A549 (cell line): ENCODE measurements around the gene FAM90A1. TPM values are rescaled to one million over a fixed set of nuclear protein-coding genes. Genes with fewer than 3 reads are reported as not detected.
"Not testable (repeated sequence)": the region's sequence is repeated elsewhere in the genome, so short reads cannot be mapped to it uniquely, and the experiment has no call there.

Source experiments
- ATAC-seq, 2 experiments: fragments of 200-7000 bp in 1 of 2; fragments of >200 bp in 1 of 2; cut with Nextera tagmentation in 1 of 2; cut with Tn5 transposase in 1 of 2; 3 replicates each; pipeline versions ENCODE4 v1.8.0 to v1.9.1; 2018 to 2020; ENCODE audit warnings: mild to moderate bottlenecking in 1 of 2, moderate library complexity in 1 of 2
- CTCF ChIA-PET: fragments of 300-600 bp; sonication (Branson Sonifier 250); formaldehyde crosslinking; extraction: SDS; loops from one replicate; lab custom pipeline; 2021; ENCODE audit warnings: antibody characterized with exemption, inconsistent platforms; lab: Yijun Ruan, JAX
- POLR2A ChIA-PET: fragments of 350-600 bp; formaldehyde crosslinking; extraction: SDS; loops from one replicate; lab custom pipeline; 2021; ENCODE audit warnings: antibody characterized with exemption, inconsistent platforms; lab: Yijun Ruan, JAX
- DNase-seq, 2 experiments: peaks; one replicate each; pipeline versions ENCODE4 v3.0.0 to v3.0.0-alpha.2; 2011 to 2016; ENCODE audit warnings: low read depth in 1 of 2, low spot score in 1 of 2
- FAIRE-seq: peaks from 2 replicates; lab custom pipeline; 2011; peaks lifted over from hg19 to GRCh38; lab: Jason Lieb, UNC
- H3K27ac ChIP-seq, 2 experiments: fragments of >200 bp; sonication (Bioruptor Twin); formaldehyde crosslinking; 3 replicates each; pipeline ENCODE4 v1.5.1; 2016 to 2017
- H3K4me1 ChIP-seq: fragments of >200 bp; sonication (Bioruptor Twin); formaldehyde crosslinking; 3 replicates; pipeline ENCODE4 v1.6.1; 2016
- H3K4me2 ChIP-seq: fragments of >200 bp; sonication (Bioruptor Twin); formaldehyde crosslinking; 3 replicates; pipeline ENCODE4 v1.6.1; 2016
- H3K4me3 ChIP-seq: fragments of >200 bp; sonication (Bioruptor Twin); formaldehyde crosslinking; 3 replicates; pipeline ENCODE4 v1.5.1; 2016
- H3K9me3 ChIP-seq: fragments of >200 bp; sonication (Bioruptor Twin); formaldehyde crosslinking; 3 replicates; pipeline ENCODE4 v1.6.1; 2016
- KDM5A ChIP-seq: fragments of 200-600 bp; sonication (generic); IDR thresholded peaks from 2 replicates; pipeline ENCODE4 v1.6.1; 2016; ENCODE audit warnings: antibody characterized with exemption, mild to moderate bottlenecking
- MAZ ChIP-seq: fragments of 150-350 bp; IDR thresholded peaks from 2 replicates; pipeline ENCODE4 v1.6.1; 2014; ENCODE audit warnings: antibody characterized with exemption, low read depth, low read length, borderline replicate concordance
- PHF8 ChIP-seq: fragments of 200-600 bp; sonication (generic); IDR thresholded peaks from 2 replicates; pipeline ENCODE4 v1.6.1; 2016; ENCODE audit warnings: low read depth, mild to moderate bottlenecking, antibody characterized with exemption, moderate library complexity, borderline replicate concordance
- POLR2A ChIP-seq: IDR thresholded peaks from 2 replicates; pipeline ENCODE4 v1.6.1; 2012; ENCODE audit warnings: mild to moderate bottlenecking, low read length
- WGBS: methylation state at CpG from one replicate; pipeline ENCODE4 v1.1.6; 2017; ENCODE audit errors: missing lambda C conversion rate; 5-methylcytosine and 5-hydroxymethylcytosine counted together
- polyA plus RNA-seq, 4 experiments: library from polyadenylated mRNA; depleted of rRNA in 3 of 4; stranded (reverse); fragments of >200 nt; fragmentation: RNase III in 1 of 4; extraction: RNeasy Plus Mini Kit Qiagen cat#74134 plus additional on column Dnase treatment in 1 of 4; gene quantifications; 2 replicates in 3 of 4; 3 replicates in 1 of 4; pipeline ENCODE4 v1.2.3, GENCODE V29; 2011 to 2017

Gene FAM90A1
- polyA plus RNA-seq, 2 of the 4 experiments (the other 2 are of a cell fraction): 0.04 TPM; not detected in 1

DNA sequence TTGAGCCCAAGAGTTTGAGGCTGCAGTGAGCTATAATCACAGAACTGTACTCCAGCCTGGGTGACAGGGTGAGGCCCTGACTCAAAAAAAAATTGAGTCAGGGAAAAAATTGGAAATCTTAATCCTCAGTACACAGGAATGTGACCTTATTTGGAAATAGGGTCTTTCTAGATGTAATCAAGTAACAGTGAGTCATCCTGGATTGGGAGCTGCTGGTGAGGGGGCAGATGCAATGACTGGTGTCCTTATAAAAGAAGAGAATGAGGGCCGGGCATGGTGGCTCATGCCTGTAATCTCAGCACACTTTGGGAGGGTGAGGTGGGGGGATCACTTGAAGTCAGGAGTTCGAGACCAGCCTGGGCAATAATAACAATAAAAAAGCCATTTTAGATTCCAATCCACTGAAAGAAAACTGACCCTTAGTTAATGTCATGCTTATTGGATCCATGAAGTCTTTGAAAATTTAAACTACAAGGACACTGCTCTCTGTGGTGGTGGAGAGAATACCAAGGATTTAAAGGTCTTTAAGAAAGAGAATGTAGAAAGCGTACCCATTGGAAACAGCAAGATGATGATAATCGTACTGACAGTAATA lies 19.6 kb upstream of the FAM90A1 start:
- peak in 1 of 2 experiments; percentile 36 for DNase-seq
- WGBS: 54% methylated on average over 4 of the region's 4 CpGs

DNA sequence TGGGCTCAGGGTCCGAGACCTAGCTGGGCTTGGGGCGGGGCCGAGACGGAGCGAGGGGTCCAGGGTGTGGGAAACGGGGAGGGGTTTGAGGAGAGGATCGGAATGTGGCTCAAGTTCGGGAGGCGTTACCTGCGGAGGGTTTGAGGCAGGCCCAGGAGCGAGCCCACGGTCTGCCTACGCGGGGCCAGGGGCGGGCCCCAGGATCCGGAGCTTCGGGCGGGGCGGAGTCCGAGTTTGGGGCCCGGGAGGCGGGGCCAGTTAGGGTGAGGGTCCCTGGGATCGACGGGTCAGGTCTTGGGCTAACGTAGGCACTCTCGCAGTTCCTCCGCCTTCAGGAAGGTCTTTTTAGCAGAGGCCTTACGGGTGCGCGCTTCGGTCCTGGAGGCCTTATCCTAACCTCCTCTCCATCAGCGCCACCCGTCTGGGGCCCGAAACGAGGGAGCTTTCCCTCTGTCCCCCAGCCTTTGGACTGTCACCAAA lies 16.3 kb upstream of the FAM90A1 start:
- peak overlapping the region; percentile 59 for H3K4me3 ChIP-seq
- H3K4me1 ChIP-seq, H3K9me3 ChIP-seq, FAIRE-seq, CTCF ChIA-PET, DNase-seq: not testable (repeated sequence)
- H3K4me2 ChIP-seq: peak overlapping the region; percentile 73
- WGBS: 2% methylated on average over 14 of the region's 35 CpGs
- TF ChIP-seq PHF8: peak; percentile 39; the same call in 1 of the 2 replicates
- POLR2A ChIA-PET: interaction anchor here (0.6 kb wide), 2 partner anchors 160 to 216 kb away, joined by 5 to 6 read pairs; no protein-coding TSS in a partner anchor
- peak in 1 of 2 experiments; percentile 74; a peak in 3 of 6 replicates for ATAC-seq
- H3K27ac ChIP-seq: peak overlapping the region; percentile 82 to 90

More for the DNA sequence above, 19.6 kb upstream of the FAM90A1 start:
- POLR2A ChIA-PET, FAIRE-seq, CTCF ChIA-PET, H3K4me1 ChIP-seq, H3K9me3 ChIP-seq, H3K4me3 ChIP-seq, H3K27ac ChIP-seq, ATAC-seq: not testable (repeated sequence)
- H3K4me2 ChIP-seq: 0 out of 3 replicates have a peak overlapping the region, but pooled peaks have one; percentile 10

DNA sequence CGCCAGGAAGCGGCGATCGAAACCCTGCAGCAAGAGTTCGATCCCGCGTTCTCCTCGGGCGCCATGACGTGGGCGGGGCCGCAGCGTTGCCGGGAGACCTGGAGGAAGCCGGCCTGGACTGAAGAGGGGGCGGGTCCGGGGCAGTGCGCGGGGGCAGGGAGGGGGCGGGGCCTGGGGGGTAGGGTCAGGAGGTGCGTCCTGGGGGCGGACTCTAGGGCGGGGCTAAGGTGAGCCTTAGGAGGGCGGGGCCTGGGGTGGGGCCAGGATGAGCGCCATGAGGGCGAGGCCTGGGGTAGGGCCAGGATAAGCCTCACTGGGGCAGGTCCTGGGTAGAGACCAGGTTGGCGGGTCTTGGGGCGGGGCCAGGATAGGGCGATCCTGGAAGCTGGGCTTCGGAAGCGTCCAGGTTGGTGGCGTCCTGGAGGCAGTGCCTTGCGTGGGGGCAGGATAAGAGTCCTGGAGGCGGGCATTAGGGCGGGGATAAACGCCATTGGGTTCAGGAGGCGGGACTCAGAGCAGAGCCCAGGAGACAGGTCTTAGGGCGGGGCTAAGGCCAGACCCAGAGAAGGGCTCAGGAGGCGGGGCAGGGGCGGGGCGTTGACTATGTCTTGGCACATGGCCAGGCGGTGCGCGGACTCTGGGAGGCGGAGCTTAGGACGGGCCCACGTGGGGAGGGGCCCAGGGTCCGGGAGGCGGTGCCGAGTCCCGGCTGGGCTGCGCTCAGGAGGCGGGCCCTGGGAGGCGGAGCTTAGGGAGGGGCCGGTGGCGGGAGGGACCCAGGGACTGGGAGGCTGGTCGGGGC lies 15.7 kb upstream of the FAM90A1 start:
- peak; percentile 54 to 98 for DNase-seq
- ATAC-seq: peak; percentile 96 to 100
- H3K9me3 ChIP-seq, CTCF ChIA-PET, FAIRE-seq, H3K4me1 ChIP-seq: not testable (repeated sequence)
- 2% methylated on average over 24 of the region's 57 CpGs for WGBS
- Histone ChIP-seq H3K4me3 (peak overlapping the region; percentile 67), H3K4me2 (peak overlapping the region; percentile 81), H3K27ac (peak overlapping the region; percentile 82 to 90)
- TF ChIP-seq KDM5A (peak; percentile 48; the same call in 1 of the 2 replicates), MAZ (peak; percentile 56; the same call in 1 of the 2 replicates), POLR2A (peak; percentile 43)
- POLR2A ChIA-PET: interaction anchor here (0.5 to 0.6 kb wide), 3 partner anchors 161 to 216 kb away, joined by 3 to 6 read pairs (median 5); no protein-coding TSS in a partner anchor

DNA sequence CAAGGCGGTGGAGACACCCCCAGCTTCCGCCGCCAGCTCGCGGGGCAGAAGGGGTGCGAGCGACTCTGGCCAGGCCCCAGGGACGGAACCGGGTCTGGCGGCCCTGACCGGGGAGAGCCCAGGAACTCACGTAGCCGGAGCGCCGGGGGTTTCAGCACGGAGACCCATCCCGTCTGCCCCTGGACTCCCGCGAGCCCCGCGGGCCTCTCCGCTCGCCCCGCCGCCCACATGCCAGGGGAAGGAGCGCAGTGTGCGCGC lies 15.1 kb upstream of the FAM90A1 start:
- H3K9me3 ChIP-seq, DNase-seq, H3K4me1 ChIP-seq, CTCF ChIA-PET, POLR2A ChIA-PET, FAIRE-seq: not testable (repeated sequence)
- ATAC-seq: peak; percentile 44 to 45; a peak in 4 of 6 replicates
- peak overlapping the region; percentile 77 to 90 for H3K27ac ChIP-seq
- WGBS: no CpG with 5 or more reads among the region's 28 CpGs
- H3K4me3 ChIP-seq: peak overlapping the region; percentile 67
- H3K4me2 ChIP-seq: peak overlapping the region; percentile 81

DNA sequence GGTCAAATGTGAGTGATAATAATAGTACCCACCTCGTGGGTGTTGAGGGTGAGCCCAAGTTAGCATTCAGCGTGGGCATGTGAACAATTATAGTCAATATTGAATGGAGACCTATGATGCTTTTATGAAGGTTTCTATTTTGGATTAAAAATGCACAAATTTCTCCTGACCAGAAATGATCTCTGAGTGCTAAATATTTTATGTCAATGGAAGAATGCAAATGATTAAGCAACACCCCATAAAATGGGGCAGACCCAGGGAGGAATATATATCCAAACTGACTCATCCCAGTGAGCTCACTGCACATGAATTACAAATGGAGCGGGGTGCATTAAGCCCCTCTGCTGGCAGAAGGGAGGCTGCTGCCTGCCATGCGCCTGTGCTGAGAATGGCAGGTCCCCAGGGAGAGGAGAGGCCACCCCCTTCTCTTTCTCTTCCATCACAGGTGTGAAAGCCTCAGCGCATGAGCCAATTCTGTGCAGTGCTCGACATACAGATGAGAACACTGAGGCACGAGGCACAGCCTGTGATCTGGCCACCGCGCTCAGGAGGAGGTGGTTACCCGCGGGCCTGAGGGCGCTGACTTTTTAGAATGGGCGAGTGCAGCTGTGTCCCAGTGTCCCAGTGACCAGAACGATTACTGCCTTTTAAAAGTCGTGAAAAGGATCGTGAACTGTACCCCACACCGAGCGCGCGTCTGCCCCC lies 14.7 kb upstream of the FAM90A1 start:
- CTCF ChIA-PET, H3K4me1 ChIP-seq, ATAC-seq, FAIRE-seq, H3K9me3 ChIP-seq: not testable (repeated sequence)
- POLR2A ChIA-PET: interaction anchor here (0.5 kb wide), 1 partner anchor 264 kb away, joined by 3 read pairs; no protein-coding TSS in a partner anchor
- WGBS: 3% methylated on average over 11 of the region's 20 CpGs
- Histone ChIP-seq H3K4me3 (peak overlapping the region; percentile 67), H3K27ac (peak overlapping the region; percentile 77 to 90), H3K4me2 (peak overlapping the region; percentile 81)
- peak in 1 of 2 experiments; percentile 21 for DNase-seq

DNA sequence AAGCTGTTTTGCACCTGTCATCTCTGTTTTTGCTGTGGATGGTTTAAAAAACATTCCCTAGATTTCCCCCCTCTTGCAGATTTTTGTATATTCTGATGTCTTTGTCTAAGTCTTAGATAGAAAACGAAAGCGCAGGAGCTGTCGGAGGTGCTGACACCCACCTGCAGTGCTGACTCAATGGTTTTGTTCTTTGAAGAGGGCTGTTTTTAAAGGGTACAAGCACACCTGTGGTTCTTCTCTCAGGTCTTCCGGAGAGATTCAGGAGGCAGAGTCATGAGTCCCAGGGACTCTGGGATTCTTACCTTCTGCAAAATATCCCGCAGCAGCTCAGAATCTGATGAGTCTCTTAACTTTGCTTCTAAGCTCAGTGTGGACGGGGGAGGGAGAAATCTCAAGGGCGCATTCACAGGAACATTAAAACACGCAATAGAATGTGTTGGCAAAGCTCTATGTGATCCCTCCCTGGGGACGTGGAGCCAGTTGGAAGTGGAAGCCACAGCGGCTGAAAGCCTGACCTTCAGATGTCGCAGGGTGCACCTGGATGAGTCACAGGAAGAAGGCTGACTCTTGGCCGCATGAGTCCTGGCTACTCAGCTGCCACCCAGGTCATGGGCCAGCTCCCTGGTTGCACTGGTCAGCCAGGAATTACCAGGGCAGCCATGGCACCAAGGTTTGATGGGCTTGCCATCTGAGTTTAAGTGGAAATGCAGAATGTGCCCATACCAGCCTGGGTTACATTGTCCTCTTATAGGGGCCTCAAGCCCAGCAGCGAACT lies 13.1 kb upstream of the FAM90A1 start:
- H3K4me1 ChIP-seq, H3K27ac ChIP-seq, H3K4me2 ChIP-seq, H3K9me3 ChIP-seq, H3K4me3 ChIP-seq, DNase-seq, POLR2A ChIA-PET, FAIRE-seq, ATAC-seq: not testable (repeated sequence)
- WGBS: 69% methylated on average over 13 of the region's 13 CpGs
- CTCF ChIA-PET: interaction anchor here (1.0 kb wide), 1 partner anchor 9 kb away, joined by 3 read pairs; no protein-coding TSS in a partner anchor

DNA sequence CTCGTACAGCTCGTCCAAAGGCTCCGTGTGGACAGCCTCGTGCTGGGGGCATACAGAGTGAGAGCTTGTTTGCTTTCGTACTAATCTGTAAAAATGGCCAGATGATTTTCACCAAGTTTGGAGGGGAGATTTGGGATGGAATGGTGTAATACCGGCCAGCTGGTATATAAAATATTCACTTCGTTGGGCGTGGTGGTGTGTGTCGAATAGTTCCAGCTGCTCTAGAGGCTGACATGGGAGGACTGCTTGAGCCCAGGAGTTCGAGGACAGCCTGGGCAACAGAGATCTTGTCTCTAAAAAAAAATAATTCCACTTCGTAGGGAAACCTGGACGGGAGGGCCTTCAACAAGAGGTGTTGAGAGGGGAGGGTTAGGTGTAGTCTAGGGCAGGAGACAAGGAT lies 9.6 kb upstream of the FAM90A1 start:
- ATAC-seq: not testable (repeated sequence)

DNA sequence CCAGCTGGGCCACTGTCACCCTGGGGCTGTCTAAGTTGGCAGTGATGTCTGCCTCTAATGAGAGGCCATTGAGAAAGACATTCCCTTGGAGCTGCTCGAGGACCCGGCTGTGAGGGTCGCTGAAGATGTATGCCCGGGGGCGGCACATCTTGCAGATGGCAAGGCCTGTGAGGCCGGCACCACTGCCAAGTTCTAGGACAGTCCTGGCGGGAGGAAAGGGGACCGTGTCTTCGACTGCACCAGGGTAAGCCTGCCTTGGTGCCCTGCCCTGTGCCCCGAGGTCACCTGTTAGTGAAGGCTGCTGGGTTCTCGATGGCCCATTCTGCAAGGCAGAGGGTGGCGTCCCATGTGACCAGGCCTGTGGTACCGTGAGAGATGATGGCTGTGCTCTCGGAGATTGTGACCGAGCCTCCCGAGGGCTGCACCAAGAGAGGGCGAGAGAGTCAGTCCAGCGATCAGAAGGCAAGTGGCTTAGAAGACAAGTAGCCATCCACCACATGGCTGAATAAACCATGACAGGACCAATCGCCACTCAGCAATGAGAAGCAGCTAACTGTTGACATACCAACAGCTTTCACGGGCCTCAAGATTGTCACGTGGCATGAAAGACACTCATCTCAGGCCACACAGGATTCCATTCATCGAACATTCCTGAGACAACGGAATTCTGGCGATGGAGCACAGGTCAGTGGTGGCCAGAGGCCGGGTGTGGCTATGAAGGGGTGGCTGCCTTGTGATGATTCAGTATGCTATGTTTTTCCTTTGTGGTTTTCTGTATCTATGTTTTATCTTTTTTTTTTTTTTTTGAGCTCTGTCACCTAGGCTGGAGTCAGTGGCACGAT lies 8.1 kb upstream of the FAM90A1 start:
- H3K4me2 ChIP-seq, H3K4me1 ChIP-seq, DNase-seq, FAIRE-seq, POLR2A ChIA-PET, H3K9me3 ChIP-seq, H3K4me3 ChIP-seq, ATAC-seq, H3K27ac ChIP-seq: not testable (repeated sequence)
- CTCF ChIA-PET: interaction anchor here (1.0 kb wide), 1 partner anchor 126 kb away, joined by 4 read pairs; no protein-coding TSS in a partner anchor
- WGBS: 81% methylated on average over 19 of the region's 26 CpGs

More for the DNA sequence above, 9.6 kb upstream of the FAM90A1 start:
- POLR2A ChIA-PET, H3K27ac ChIP-seq, H3K4me2 ChIP-seq, FAIRE-seq, H3K4me1 ChIP-seq, H3K9me3 ChIP-seq, DNase-seq, H3K4me3 ChIP-seq: not testable (repeated sequence)
- CTCF ChIA-PET: interaction anchor here (0.6 to 2.8 kb wide), 15 partner anchors 14 to 415 kb away, joined by 3 to 34 read pairs (median 3); no protein-coding TSS in a partner anchor
- WGBS: 76% methylated on average over 8 of the region's 12 CpGs
